HepG2 (cell line): Measurements from ENCODE around the gene PIMREG. TPM values are rescaled to one million over a fixed set of nuclear protein-coding genes. Genes with fewer than 3 reads are reported as not detected.

Experiments
- ATAC-seq: fragments of 200-7000 bp; cut with Tn5 transposase; 3 replicates; pipeline ENCODE4 v1.9.1; 2020; ENCODE audit warnings: mild to moderate bottlenecking, moderate library complexity
- BruUV-seq: library from RNA; stranded (reverse); fragments of 400-500 nt; replicated peaks from 2 replicates; lab custom pipeline; 2021; lab: Mats Ljungman, UMichigan
- CTCF ChIA-PET: fragments of 300-600 bp; formaldehyde crosslinking; extraction: SDS; loops from one replicate; lab custom pipeline; 2021; ENCODE audit warnings: low total read pairs, inconsistent platforms, low intra/inter-chr PET ratio; lab: Yijun Ruan, JAX
- POLR2A ChIA-PET: fragments of 350-600 bp; sonication (Branson Sonifier 250); formaldehyde crosslinking; loops from one replicate; lab custom pipeline; 2020; ENCODE audit warnings: antibody characterized with exemption, inconsistent platforms; lab: Yijun Ruan, JAX
- DNase-seq: peaks from one replicate; pipeline ENCODE4 v3.0.0-alpha.2; 2015; ENCODE audit warnings: low spot score
- FAIRE-seq: peaks from 3 replicates; lab custom pipeline; 2011; peaks lifted over from hg19 to GRCh38; lab: Jason Lieb, UNC
- H2AFZ ChIP-seq: one replicate; pipeline ENCODE4 v1.6.1; 2011; ENCODE audit warnings: low read length, inconsistent platforms
- H3K27ac ChIP-seq: fragments of 300-600 bp; 3 replicates; pipeline ENCODE4 v1.8.0; 2011; ENCODE audit warnings: mixed run types, mild to moderate bottlenecking, mixed read lengths, low read length, inconsistent platforms; ENCODE audit not compliant: insufficient read depth; ENCODE audit errors: extremely low read length
- H3K27me3 ChIP-seq, 2 experiments: fragments of 200-600 bp in 1 of 2; 2 replicates in 1 of 2; 3 replicates in 1 of 2; pipeline versions ENCODE4 v1.6.0 to v1.8.0; 2011; ENCODE audit warnings: low read length in 2 of 2, mild to moderate bottlenecking in 2 of 2, moderate library complexity in 2 of 2, inconsistent platforms in 1 of 2; ENCODE audit not compliant: insufficient read depth in 2 of 2, control insufficient read depth in 1 of 2
- H3K36me3 ChIP-seq, 2 experiments: fragments of 200-600 bp in 1 of 2; replicated peaks in 1 of 2; 2 replicates in 1 of 2; 3 replicates in 1 of 2; pipeline versions ENCODE4 v1.5.1 to v1.8.0; 2011; ENCODE audit warnings: low read length in 2 of 2, inconsistent platforms in 1 of 2; ENCODE audit not compliant: insufficient read depth in 2 of 2, control insufficient read depth in 1 of 2
- H3K4me1 ChIP-seq: 2 replicates; pipeline ENCODE4 v1.5.1; 2012; ENCODE audit warnings: low read length, inconsistent platforms; ENCODE audit not compliant: insufficient read depth
- H3K4me2 ChIP-seq: 2 replicates; pipeline ENCODE4 v1.6.0; 2011; ENCODE audit warnings: low read depth, low read length, inconsistent platforms
- H3K4me3 ChIP-seq, 3 experiments: fragments of 200-600 bp in 1 of 3; sonication (generic), shearing (Covaris generic) in 1 of 3; replicated peaks in 1 of 3; 2 replicates each; pipeline ENCODE4 v1.5.1; 2011 to 2016; ENCODE audit warnings: low read length in 3 of 3, inconsistent platforms in 2 of 3, low read depth in 2 of 3, mild to moderate bottlenecking in 2 of 3, control low read depth in 1 of 3, mixed read lengths in 1 of 3; ENCODE audit not compliant: insufficient read depth in 1 of 3
- H3K79me2 ChIP-seq: one replicate; pipeline ENCODE4 v1.6.1; 2011; ENCODE audit warnings: low read length, inconsistent platforms; ENCODE audit not compliant: insufficient read depth
- H3K9ac ChIP-seq: 2 replicates; pipeline ENCODE4 v1.6.0; 2011; ENCODE audit warnings: mild to moderate bottlenecking, low read depth, low read length, inconsistent platforms; ENCODE audit not compliant: insufficient read depth
- H3K9me3 ChIP-seq: 2 replicates; pipeline ENCODE4 v1.5.1; 2012; ENCODE audit warnings: mild to moderate bottlenecking, low read length
- H4K20me1 ChIP-seq: 2 replicates; pipeline ENCODE4 v1.6.0; 2011; ENCODE audit warnings: inconsistent platforms, mild to moderate bottlenecking, low read length, moderate library complexity; ENCODE audit not compliant: insufficient read depth
- HBP1 ChIP-seq: IDR thresholded peaks from 2 replicates; pipeline ENCODE4 v1.6.1; 2016; ENCODE audit warnings: low read depth, control low read depth
- MXI1 ChIP-seq: IDR thresholded peaks from 3 replicates; pipeline ENCODE4 v1.6.1; 2012; ENCODE audit warnings: low read depth, low read length, inconsistent platforms, borderline replicate concordance
- NR2C2 ChIP-seq: sonication (generic); formaldehyde crosslinking; IDR thresholded peaks from 2 replicates; pipeline ENCODE4 v1.4.0; 2020; ENCODE audit warnings: missing genetic modification reagents, mild to moderate bottlenecking, moderate library complexity, borderline replicate concordance
- STAT5B ChIP-seq: sonication (generic); formaldehyde crosslinking; IDR thresholded peaks from 2 replicates; pipeline ENCODE4 v1.4.0; 2020; ENCODE audit warnings: missing genetic modification reagents
- TP53 ChIP-seq: sonication (generic); formaldehyde crosslinking; conservative IDR thresholded peaks from 2 replicates; pipeline ENCODE4 v1.4.0; 2020; ENCODE audit warnings: missing genetic modification reagents
- YEATS2 ChIP-seq: sonication (generic); formaldehyde crosslinking; IDR thresholded peaks from 2 replicates; pipeline ENCODE4 v1.4.0; 2020; ENCODE audit warnings: missing genetic modification reagents, borderline replicate concordance
- ZFP36 ChIP-seq: fragments of 150-350 bp; IDR thresholded peaks from 2 replicates; pipeline ENCODE4 v1.6.1; 2018; ENCODE audit warnings: borderline replicate concordance, low read length, low read depth; ENCODE audit not compliant: partially characterized antibody
- ZNF546 ChIP-seq: sonication (generic); formaldehyde crosslinking; conservative IDR thresholded peaks from 2 replicates; pipeline ENCODE4 v1.8.1; 2023; ENCODE audit warnings: mild to moderate bottlenecking, missing genetic modification reagents
- WGBS: methylation state at CpG from one replicate; pipeline ENCODE4 v1.1.6; 2017; ENCODE audit warnings: low lambda C conversion rate; 5-methylcytosine and 5-hydroxymethylcytosine counted together
- in situ Hi-C: cut with HindIII; loops from 2 replicates; pipeline ENCODE4 v1.10.0; 2017; ENCODE audit warnings: low pct_unique_long_range_greater_than_20kb; ENCODE audit not compliant: extremely low pct_ligation_motif_present
- intact Hi-C: fragments of 100-400 bp; cut with micrococcal nuclease; formaldehyde crosslinking; loops from one replicate; pipeline ENCODE4 v1.10.0; 2022; ENCODE audit not compliant: unreplicated experiment
- polyA plus RNA-seq, 8 experiments: library from polyadenylated mRNA; depleted of rRNA in 3 of 8; stranded (reverse) in 7 of 8; unstranded in 1 of 8; fragments of >200 nt; fragmentation: Illumina TruSeq in 4 of 8; extraction: Trizol in 4 of 8; gene quantifications; 2 replicates each; pipeline versions ENCODE4 v1.2.1 to v1.2.3, GENCODE V29; 2011 to 2016; ENCODE audit warnings: low read depth in 4 of 8, missing spikeins in 1 of 8, mixed read lengths in 1 of 8; ENCODE audit not compliant: insufficient read depth in 1 of 8
- total RNA-seq, 5 experiments: library from RNA; depleted of rRNA; stranded (reverse); fragments of >200 nt; fragmentation: Illumina TruSeq; extraction: Trizol; gene quantifications; 2 replicates each; pipeline ENCODE4 v1.2.3, GENCODE V29; 2016; ENCODE audit warnings: low read depth in 1 of 5
- TF ChIP-seq, protein P1 (sequence below): sonication (generic); formaldehyde crosslinking; IDR thresholded peaks from 2 replicates; pipeline ENCODE4 v1.8.1; 2022; ENCODE audit warnings: low read depth, mild to moderate bottlenecking, missing genetic modification reagents
- TF ChIP-seq, protein P2 (sequence below): conservative IDR thresholded peaks from 2 replicates; pipeline ENCODE4 v1.6.1; 2018; ENCODE audit warnings: missing genetic modification reagents
- TF ChIP-seq, protein P3 (sequence below): sonication (generic); formaldehyde crosslinking; IDR thresholded peaks from 2 replicates; pipeline ENCODE4 v1.4.0; 2020; ENCODE audit warnings: low read depth, mild to moderate bottlenecking, missing genetic modification reagents

Gene PIMREG
- total and polyA plus RNA-seq, 2 of the 13 experiments (the other 11 are each of a cell fraction or from before 2014, with no cell fraction given) = 15.6 to 30.3 TPM

- H3K27me3 ChIP-seq = no peaks in the 10 kb centered on the region
- no peaks in the 10 kb centered on the region for H4K20me1 ChIP-seq
- intact Hi-C loops (no loop called here), in situ Hi-C loops (no loop called here)
- DNase-seq (no peak), FAIRE-seq (no peak), ATAC-seq (no peak)
- BruUV-seq = no TSS peak
- no peaks in the 10 kb centered on the region for H3K4me1 ChIP-seq
- no peak overlapping the region for H3K9ac ChIP-seq
- ChIA-PET CTCF (no interaction called here), POLR2A (no interaction called here)
- 53% methylated on average over 17 of the region's 19 CpGs for WGBS
- H3K4me2 ChIP-seq = no peak overlapping the region
- no peaks in the 10 kb centered on the region; the same call in 1 of the 2 replicates for H3K9me3 ChIP-seq
- no peak overlapping the region for H3K4me3 ChIP-seq
- no peak overlapping the region for H2AFZ ChIP-seq
- H3K36me3 ChIP-seq = no peaks in the 10 kb centered on the region
- no peak overlapping the region for H3K27ac ChIP-seq
- TF ChIP-seq ZNF546 (CRISPR knock-in tag) (no peak), HBP1 (CRISPR knock-in tag) (no peak)
- no peaks in the 10 kb centered on the region for H3K79me2 ChIP-seq
These were observed 21.1 kb downstream of the PIMREG start for GRCh38 chr17:6465206-6466003.

GRCh38 chr17:6467567-6467966 is 23.3 kb downstream of the PIMREG start:
- BruUV-seq = no TSS peak
- 0% methylated on average over 1 of the region's 1 CpG for WGBS
- intact Hi-C loops (no loop called here), in situ Hi-C loops (no loop called here)
- H4K20me1 ChIP-seq = no peaks in the 10 kb centered on the region
- no peaks in the 10 kb centered on the region for H3K79me2 ChIP-seq
- no peak for ATAC-seq
- POLR2A ChIA-PET = no interaction called here
- DNase-seq = no peak
- no peaks in the 10 kb centered on the region for H3K27me3 ChIP-seq
- CTCF ChIA-PET = no interaction called here
- H3K27ac ChIP-seq = no peak overlapping the region
- no peak overlapping the region for H3K4me3 ChIP-seq
- H3K9ac ChIP-seq = no peak overlapping the region
- no peaks in the 10 kb centered on the region; the same call in 1 of the 2 replicates for H3K9me3 ChIP-seq
- H3K36me3 ChIP-seq = no peaks in the 10 kb centered on the region
- no peak overlapping the region for H3K4me2 ChIP-seq
- no peak for FAIRE-seq
- H2AFZ ChIP-seq = no peak overlapping the region
- H3K4me1 ChIP-seq = no peaks in the 10 kb centered on the region
- no peak for TF ChIP-seq ZFP36
- no peak for TF ChIP-seq NR2C2 (CRISPR knock-in tag)
- no peak for TF ChIP-seq STAT5B
- TF ChIP-seq MXI1 = no peak
- no peak for TF ChIP-seq TP53
- no peak for TF ChIP-seq YEATS2
- TF ChIP-seq, protein P1, sequence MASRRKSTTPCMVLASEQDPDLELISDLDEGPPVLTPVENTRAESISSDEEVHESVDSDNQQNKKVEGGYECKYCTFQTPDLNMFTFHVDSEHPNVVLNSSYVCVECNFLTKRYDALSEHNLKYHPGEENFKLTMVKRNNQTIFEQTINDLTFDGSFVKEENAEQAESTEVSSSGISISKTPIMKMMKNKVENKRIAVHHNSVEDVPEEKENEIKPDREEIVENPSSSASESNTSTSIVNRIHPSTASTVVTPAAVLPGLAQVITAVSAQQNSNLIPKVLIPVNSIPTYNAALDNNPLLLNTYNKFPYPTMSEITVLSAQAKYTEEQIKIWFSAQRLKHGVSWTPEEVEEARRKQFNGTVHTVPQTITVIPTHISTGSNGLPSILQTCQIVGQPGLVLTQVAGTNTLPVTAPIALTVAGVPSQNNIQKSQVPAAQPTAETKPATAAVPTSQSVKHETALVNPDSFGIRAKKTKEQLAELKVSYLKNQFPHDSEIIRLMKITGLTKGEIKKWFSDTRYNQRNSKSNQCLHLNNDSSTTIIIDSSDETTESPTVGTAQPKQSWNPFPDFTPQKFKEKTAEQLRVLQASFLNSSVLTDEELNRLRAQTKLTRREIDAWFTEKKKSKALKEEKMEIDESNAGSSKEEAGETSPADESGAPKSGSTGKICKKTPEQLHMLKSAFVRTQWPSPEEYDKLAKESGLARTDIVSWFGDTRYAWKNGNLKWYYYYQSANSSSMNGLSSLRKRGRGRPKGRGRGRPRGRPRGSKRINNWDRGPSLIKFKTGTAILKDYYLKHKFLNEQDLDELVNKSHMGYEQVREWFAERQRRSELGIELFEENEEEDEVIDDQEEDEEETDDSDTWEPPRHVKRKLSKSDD (CRISPR knock-in tag) = no peak
- TF ChIP-seq, protein P2, sequence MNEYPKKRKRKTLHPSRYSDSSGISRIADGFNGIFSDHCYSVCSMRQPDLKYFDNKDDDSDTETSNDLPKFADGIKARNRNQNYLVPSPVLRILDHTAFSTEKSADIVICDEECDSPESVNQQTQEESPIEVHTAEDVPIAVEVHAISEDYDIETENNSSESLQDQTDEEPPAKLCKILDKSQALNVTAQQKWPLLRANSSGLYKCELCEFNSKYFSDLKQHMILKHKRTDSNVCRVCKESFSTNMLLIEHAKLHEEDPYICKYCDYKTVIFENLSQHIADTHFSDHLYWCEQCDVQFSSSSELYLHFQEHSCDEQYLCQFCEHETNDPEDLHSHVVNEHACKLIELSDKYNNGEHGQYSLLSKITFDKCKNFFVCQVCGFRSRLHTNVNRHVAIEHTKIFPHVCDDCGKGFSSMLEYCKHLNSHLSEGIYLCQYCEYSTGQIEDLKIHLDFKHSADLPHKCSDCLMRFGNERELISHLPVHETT (CRISPR knock-in tag) = no peak
- TF ChIP-seq, protein P3, sequence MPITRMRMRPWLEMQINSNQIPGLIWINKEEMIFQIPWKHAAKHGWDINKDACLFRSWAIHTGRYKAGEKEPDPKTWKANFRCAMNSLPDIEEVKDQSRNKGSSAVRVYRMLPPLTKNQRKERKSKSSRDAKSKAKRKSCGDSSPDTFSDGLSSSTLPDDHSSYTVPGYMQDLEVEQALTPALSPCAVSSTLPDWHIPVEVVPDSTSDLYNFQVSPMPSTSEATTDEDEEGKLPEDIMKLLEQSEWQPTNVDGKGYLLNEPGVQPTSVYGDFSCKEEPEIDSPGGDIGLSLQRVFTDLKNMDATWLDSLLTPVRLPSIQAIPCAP (CRISPR knock-in tag) = no peak
